ENCODE measurements around the gene PNPLA7. TPM values are rescaled to one million over a fixed set of nuclear protein-coding genes. Genes with fewer than 3 reads are reported as not detected.

PNPLA7 gene
- total and polyA plus RNA-seq, 4 donors, result 0.75 to 6.5 (median 2.1) TPM

- Histone ChIP-seq H3K9me3 (ENCODE audit: control insufficient read depth in 4 of 4, low read length in 3 of 4) (no peaks in the 10 kb centered on the region), H3K4me1 (ENCODE audit: control insufficient read depth in 4 of 4, insufficient read depth in 4 of 4, low read length in 3 of 4) (peaks cover 0 to under 1% (median 0%) of the 10 kb centered on the region in 4 donors), H3K27me3 (ENCODE audit: control insufficient read depth in 4 of 4, insufficient read depth in 4 of 4, low read length in 3 of 4) (no peaks in the 10 kb centered on the region), H3K27ac (ENCODE audit: low read depth in 1 of 2, low read length in 2 of 2) (no peak overlapping the region), H3K36me3 (ENCODE audit: control insufficient read depth in 4 of 4, insufficient read depth in 3 of 4, low read depth in 1 of 4, low read length in 3 of 4) (no peaks in the 10 kb centered on the region), H3K9ac (ENCODE audit: low read depth in 1 of 2, low read length in 2 of 2) (no peak overlapping the region), H3K4me3 (ENCODE audit: low read depth in 1 of 3, low read length in 3 of 3) (no peak overlapping the region)
- TF ChIP-seq RXRA (IDR thresholded peaks at IDR 0.05) (no peak), NR2F2 (IDR thresholded peaks at IDR 0.05) (no peak)
- 87% methylated on average over 14 of the region's 14 CpGs for WGBS
- no peak for DNase-seq (ENCODE audit: low spot score)
These were observed 120.7 kb downstream of the PNPLA7 start for GRCh38 chr9:137429546-137429890.

- TF ChIP-seq RXRA (IDR thresholded peaks at IDR 0.05), result no peak
- no peak for TF ChIP-seq HNF4A (conservative IDR thresholded peaks at IDR 0.05)
- TF ChIP-seq FOXA1 (IDR thresholded peaks at IDR 0.05), result no peak
- TF ChIP-seq FOXA2 (IDR thresholded peaks at IDR 0.05), result no peak
- TF ChIP-seq JUND (IDR thresholded peaks at IDR 0.05), result no peak
- TF ChIP-seq TAF1 (conservative IDR thresholded peaks at IDR 0.05), result no peak
- TF ChIP-seq GABPA (IDR thresholded peaks at IDR 0.05 in 1 of 2, conservative IDR thresholded peaks at IDR 0.05 in 1 of 2), result no peak
- no peak for TF ChIP-seq EGR1 (IDR thresholded peaks at IDR 0.05; ENCODE audit: low read depth in 2 of 2)
- TF ChIP-seq RAD21 (IDR thresholded peaks at IDR 0.05), result no peak
- no peak for TF ChIP-seq MAX (IDR thresholded peaks at IDR 0.05)
- TF ChIP-seq CTCF (IDR thresholded peaks at IDR 0.05; ENCODE audit: low read depth, low read length, missing input control), result no peak
- H3K9me3 ChIP-seq (ENCODE audit: control insufficient read depth in 4 of 4, low read length in 3 of 4), result no peaks in the 10 kb centered on the region
- no peaks in the 10 kb centered on the region for H3K36me3 ChIP-seq (ENCODE audit: control insufficient read depth in 4 of 4, insufficient read depth in 3 of 4, low read depth in 1 of 4, low read length in 3 of 4)
- H3K27ac ChIP-seq (ENCODE audit: low read depth in 1 of 2, low read length in 2 of 2), result no peak overlapping the region
- no peak overlapping the region for H3K4me3 ChIP-seq (ENCODE audit: low read depth in 1 of 3, low read length in 3 of 3)
- no peak for DNase-seq (ENCODE audit: low spot score)
- no peaks in the 10 kb centered on the region for H3K27me3 ChIP-seq (ENCODE audit: control insufficient read depth in 4 of 4, insufficient read depth in 4 of 4, low read length in 3 of 4)
- H3K4me1 ChIP-seq (ENCODE audit: control insufficient read depth in 4 of 4, insufficient read depth in 4 of 4, low read length in 3 of 4), result peaks cover under 1 to 5% (median 2%) of the 10 kb centered on the region in 4 donors
- H3K9ac ChIP-seq (ENCODE audit: low read depth in 1 of 2, low read length in 2 of 2), result no peak overlapping the region
- WGBS, result 88% methylated on average over 27 of the region's 27 CpGs
These were observed 121.2 kb downstream of the PNPLA7 start for GRCh38 chr9:137428841-137429545.

DNA sequence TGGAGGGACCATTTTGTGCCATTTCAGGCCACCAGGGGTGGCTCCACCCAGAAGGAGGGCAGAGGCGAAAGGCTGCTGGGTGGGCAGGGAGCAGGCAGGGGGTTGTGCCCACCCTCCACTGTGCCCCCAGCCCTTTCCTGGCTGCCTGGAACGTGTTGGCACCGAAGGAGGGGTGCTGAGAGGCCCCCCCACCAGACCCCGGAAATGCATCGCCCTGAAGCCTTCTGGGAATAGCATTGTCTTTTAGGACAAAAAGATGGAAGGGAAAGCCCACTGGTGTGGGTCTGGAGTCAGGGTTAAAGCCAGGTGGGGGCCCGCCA, 121.9 kb downstream of the PNPLA7 start:
- no peak for DNase-seq (ENCODE audit: low spot score)
- WGBS, result 87% methylated on average over 6 of the region's 6 CpGs

More for the DNA sequence above, 121.9 kb downstream of the PNPLA7 start:
- Histone ChIP-seq H3K4me3 (ENCODE audit: low read depth in 1 of 3, low read length in 3 of 3) (no peak overlapping the region), H3K9me3 (ENCODE audit: control insufficient read depth in 4 of 4, low read length in 3 of 4) (no peaks in the 10 kb centered on the region), H3K27ac (ENCODE audit: low read depth in 1 of 2, low read length in 2 of 2) (no peak overlapping the region), H3K9ac (ENCODE audit: low read depth in 1 of 2, low read length in 2 of 2) (no peak overlapping the region), H3K36me3 (ENCODE audit: control insufficient read depth in 4 of 4, insufficient read depth in 3 of 4, low read depth in 1 of 4, low read length in 3 of 4) (no peaks in the 10 kb centered on the region), H3K27me3 (ENCODE audit: control insufficient read depth in 4 of 4, insufficient read depth in 4 of 4, low read length in 3 of 4) (no peaks in the 10 kb centered on the region), H3K4me1 (ENCODE audit: control insufficient read depth in 4 of 4, insufficient read depth in 4 of 4, low read length in 3 of 4) (peaks cover 2 to 8% (median 5%) of the 10 kb centered on the region in 4 donors)
- TF ChIP-seq FOXA2 (IDR thresholded peaks at IDR 0.05), result no peak
- TF ChIP-seq YY1 (IDR thresholded peaks at IDR 0.05), result no peak
- TF ChIP-seq MAX (IDR thresholded peaks at IDR 0.05), result no peak
- no peak for TF ChIP-seq FOXA1 (IDR thresholded peaks at IDR 0.05)
